Mammary epithelial cell (primary cell): ENCODE results near the gene KYAT1.

ENCODE experiments used
- CTCF ChIP-seq, 2 donors: IDR thresholded peaks in 1 of 2; conservative IDR thresholded peaks in 1 of 2; 2 replicates each; pipeline ENCODE4 v1.5.1; 2011 to 2012; ENCODE audit warnings: inconsistent platforms in 2 of 2, low read length in 2 of 2, mild to moderate bottlenecking in 2 of 2, control low read depth in 1 of 2, low read depth in 1 of 2; ENCODE audit not compliant: insufficient read depth in 1 of 2; ENCODE audit errors: extremely low read depth in 1 of 2
- EZH2 ChIP-seq: IDR thresholded peaks from 2 replicates; pipeline ENCODE4 v1.6.1; 2012; ENCODE audit warnings: low read length, inconsistent platforms, borderline replicate concordance

- TF ChIP-seq CTCF (conservative IDR thresholded peaks at IDR 0.05 in 1 of 2, IDR thresholded peaks at IDR 0.05 in 1 of 2; ENCODE audit: extremely low read depth in 1 of 2, insufficient read depth in 1 of 2, low read depth in 1 of 2, low read length in 2 of 2) (no peak), EZH2 (no peak)
Measured at GRCh38 chr9:128928624-128929023, 46.9 kb upstream of the KYAT1 start.
